ENCODE results near the gene ABLIM2. TPM values are rescaled to one million over a fixed set of nuclear protein-coding genes. Genes with fewer than 3 reads are reported as not detected.

The ABLIM2 gene
- total RNA-seq, 2 experiments from 2014 or later: 0.76 TPM; not detected in 1

DNA sequence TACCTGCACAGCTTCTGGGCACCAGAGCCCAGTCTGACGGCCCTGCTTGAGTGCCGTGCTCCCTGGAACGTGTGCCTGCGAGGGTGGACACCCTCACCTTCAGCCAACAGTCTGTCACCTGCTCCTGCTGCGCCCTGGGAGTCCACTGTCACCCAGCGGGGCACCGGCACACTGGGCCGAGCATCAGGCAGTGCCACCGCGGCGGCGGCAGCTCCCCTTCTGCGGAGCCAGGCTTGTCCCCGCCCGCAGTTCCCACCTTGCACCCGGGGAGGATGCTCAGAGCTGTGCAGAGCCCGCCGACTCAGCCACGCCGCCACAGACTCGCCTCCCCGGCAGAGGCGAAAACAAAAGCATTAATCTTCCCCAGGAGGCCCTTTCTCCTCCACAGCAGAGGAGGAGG is 86.8 kb downstream of the ABLIM2 start:
- no peaks in the 10 kb centered on the region for H3K36me3 ChIP-seq (ENCODE audit: insufficient read depth, low read length)
- BruUV-seq (replicated peaks): no TSS peak
- H2AFZ ChIP-seq (ENCODE audit: low read length): no peak overlapping the region
- H3K27ac ChIP-seq (ENCODE audit: low read depth, low read length, poor library complexity, severe bottlenecking): no peak overlapping the region
- no peak overlapping the region for H3K4me2 ChIP-seq (ENCODE audit: low read length)
- H3K79me2 ChIP-seq (ENCODE audit: insufficient read depth, low read depth, low read length): no peaks in the 10 kb centered on the region
- H3K9me2 ChIP-seq (ENCODE audit: insufficient read depth, low read length): no peaks in the 10 kb centered on the region
- H3K4me1 ChIP-seq (ENCODE audit: insufficient read depth, low read length, poor library complexity, severe bottlenecking): no peaks in the 10 kb centered on the region
- no peak for DNase-seq (ENCODE audit: low spot score)
- H4K20me1 ChIP-seq (ENCODE audit: insufficient read depth, low read length): no peaks in the 10 kb centered on the region
- intact Hi-C loops (cut with micrococcal nuclease; ENCODE audit: unreplicated experiment): no loop called here
- no peaks in the 10 kb centered on the region for H3K9me3 ChIP-seq (ENCODE audit: low read length)
- ChIA-PET POLR2A (no interaction called here), CTCF (ENCODE audit: unreplicated experiment) (no interaction called here)
- TF ChIP-seq, protein P1, sequence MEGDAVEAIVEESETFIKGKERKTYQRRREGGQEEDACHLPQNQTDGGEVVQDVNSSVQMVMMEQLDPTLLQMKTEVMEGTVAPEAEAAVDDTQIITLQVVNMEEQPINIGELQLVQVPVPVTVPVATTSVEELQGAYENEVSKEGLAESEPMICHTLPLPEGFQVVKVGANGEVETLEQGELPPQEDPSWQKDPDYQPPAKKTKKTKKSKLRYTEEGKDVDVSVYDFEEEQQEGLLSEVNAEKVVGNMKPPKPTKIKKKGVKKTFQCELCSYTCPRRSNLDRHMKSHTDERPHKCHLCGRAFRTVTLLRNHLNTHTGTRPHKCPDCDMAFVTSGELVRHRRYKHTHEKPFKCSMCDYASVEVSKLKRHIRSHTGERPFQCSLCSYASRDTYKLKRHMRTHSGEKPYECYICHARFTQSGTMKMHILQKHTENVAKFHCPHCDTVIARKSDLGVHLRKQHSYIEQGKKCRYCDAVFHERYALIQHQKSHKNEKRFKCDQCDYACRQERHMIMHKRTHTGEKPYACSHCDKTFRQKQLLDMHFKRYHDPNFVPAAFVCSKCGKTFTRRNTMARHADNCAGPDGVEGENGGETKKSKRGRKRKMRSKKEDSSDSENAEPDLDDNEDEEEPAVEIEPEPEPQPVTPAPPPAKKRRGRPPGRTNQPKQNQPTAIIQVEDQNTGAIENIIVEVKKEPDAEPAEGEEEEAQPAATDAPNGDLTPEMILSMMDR (conservative IDR thresholded peaks at IDR 0.05; ENCODE audit: low read length): no peak
- TF ChIP-seq EZH2phosphoT487 (IDR thresholded peaks at IDR 0.05; ENCODE audit: borderline replicate concordance, low read depth, low read length): no peak
- no peak overlapping the region for H3K4me3 ChIP-seq (ENCODE audit: low read depth, low read length, poor library complexity, severe bottlenecking)

DNA sequence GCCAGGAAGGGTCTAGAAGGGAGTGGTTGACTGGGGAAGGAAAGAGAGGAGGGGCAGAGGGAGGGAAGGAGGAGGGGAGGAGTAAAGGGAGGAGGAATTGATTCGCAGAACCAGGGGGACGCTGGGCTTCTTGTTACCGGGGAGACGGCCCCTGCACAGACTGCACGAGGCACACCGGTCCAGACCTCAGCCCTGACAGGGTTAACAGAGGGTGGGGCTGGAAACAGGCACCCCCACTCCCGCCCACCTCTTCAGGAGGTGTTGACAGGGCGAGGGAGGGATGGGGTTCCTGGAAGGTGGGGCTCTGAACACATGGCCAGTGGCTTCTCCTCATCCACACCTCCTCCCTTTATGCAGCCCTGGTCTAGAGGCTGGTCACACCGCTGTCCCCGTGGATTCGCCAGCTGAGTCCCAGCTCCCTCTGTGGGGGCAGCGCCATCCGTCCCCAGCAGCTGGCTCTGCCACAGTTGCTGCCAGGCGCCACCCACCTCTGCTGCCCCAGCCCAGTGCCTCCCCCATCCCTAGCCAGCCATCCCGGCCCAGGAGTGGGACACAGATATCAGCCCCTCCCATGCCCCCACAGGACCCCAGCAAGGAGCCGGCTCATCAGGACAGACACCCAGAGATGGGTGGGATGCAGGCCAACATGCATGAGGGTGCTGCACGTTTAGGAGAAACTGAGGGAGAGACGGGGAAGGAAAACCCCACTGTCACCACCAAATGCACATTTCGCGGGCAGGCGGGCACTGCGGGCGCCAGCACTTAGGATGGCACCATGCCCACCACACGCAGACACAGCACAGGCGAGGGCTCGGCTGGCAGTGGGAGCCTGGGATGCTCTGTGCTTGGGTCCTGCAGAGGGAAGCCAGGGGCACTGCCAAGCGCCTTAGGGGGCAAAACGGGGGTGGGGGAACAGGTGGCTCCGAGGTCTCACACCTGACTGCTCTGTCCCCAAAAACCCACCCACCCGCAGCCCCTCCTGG is 87.6 kb downstream of the ABLIM2 start:
- H3K27ac ChIP-seq (ENCODE audit: low read depth, low read length, poor library complexity, severe bottlenecking): no peak overlapping the region
- no TSS peak for BruUV-seq (replicated peaks)
- intact Hi-C loops (cut with micrococcal nuclease; ENCODE audit: unreplicated experiment): no loop called here

More for the DNA sequence above, 87.6 kb downstream of the ABLIM2 start:
- Histone ChIP-seq H3K4me3 (ENCODE audit: low read depth, low read length, poor library complexity, severe bottlenecking) (no peak overlapping the region), H2AFZ (ENCODE audit: low read length) (no peak overlapping the region), H3K9me3 (ENCODE audit: low read length) (no peaks in the 10 kb centered on the region), H4K20me1 (ENCODE audit: insufficient read depth, low read length) (no peaks in the 10 kb centered on the region), H3K4me2 (ENCODE audit: low read length) (no peak overlapping the region), H3K79me2 (ENCODE audit: insufficient read depth, low read depth, low read length) (no peaks in the 10 kb centered on the region), H3K4me1 (ENCODE audit: insufficient read depth, low read length, poor library complexity, severe bottlenecking) (no peaks in the 10 kb centered on the region), H3K36me3 (ENCODE audit: insufficient read depth, low read length) (no peaks in the 10 kb centered on the region), H3K9me2 (ENCODE audit: insufficient read depth, low read length) (no peaks in the 10 kb centered on the region)
- TF ChIP-seq, protein P1 (conservative IDR thresholded peaks at IDR 0.05; ENCODE audit: low read length): no peak
- no peak for TF ChIP-seq EZH2phosphoT487 (IDR thresholded peaks at IDR 0.05; ENCODE audit: borderline replicate concordance, low read depth, low read length)
- ChIA-PET CTCF (ENCODE audit: unreplicated experiment) (no interaction called here), POLR2A (no interaction called here)
- no peak for DNase-seq (ENCODE audit: low spot score)
